GM19455 (cell line): ENCODE results near the gene PTGIS.

Experiments used
- ATAC-seq: cut with Tn5 transposase; IDR thresholded peaks from one replicate; pipeline ENCODE4 v1.9.1; 2021; ENCODE audit not compliant: unreplicated experiment

PTGIS gene

DNA sequence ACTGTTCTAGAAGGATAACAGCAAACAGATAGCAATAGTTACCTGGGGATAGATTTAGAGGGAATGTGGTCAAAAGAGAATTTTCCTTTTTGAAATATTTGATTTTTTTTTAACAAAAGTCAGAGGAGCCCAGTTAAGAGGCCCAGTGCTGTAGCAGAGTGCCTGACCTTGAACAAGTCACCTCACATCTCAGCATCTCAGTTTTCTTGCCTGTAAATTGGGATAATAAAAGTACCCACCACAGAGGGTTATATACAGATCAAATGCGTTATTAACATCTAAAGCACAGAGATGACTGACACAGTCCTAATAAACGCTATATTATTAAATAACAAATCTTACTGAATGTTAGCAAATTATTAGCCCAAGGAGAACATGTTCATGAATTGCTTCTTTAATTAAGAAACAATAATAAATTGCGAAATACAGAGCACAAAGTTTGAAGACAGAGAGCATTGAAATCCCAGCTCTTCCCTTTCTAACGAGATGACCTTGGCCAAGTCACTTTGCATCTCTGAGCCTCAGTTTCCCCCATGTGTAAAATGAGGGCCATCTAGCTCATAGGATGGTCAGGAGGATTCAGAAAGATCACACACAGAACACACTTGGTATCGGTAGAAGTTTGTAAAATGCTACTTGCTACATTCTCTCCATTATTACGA is 35.5 kb downstream of the PTGIS start:
- no peak for ATAC-seq

DNA sequence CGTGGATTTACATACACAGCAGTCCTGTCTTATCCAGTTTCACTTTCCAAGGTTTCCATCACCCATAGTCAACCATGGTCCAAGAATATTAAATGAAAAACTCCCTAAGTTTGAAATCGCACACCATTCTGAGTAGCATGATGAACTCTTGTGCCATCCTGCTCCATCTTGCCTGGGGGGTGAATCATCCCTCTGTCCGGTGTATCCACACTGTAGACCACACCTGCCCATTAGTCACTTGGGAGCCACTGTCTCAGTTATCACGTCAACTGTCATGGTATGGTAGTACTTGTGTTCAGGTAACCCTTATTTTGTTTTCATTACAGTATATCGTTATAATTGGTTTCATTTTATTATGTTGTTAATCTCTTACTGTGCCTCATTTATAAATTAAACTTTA is 38.5 kb downstream of the PTGIS start:
- ATAC-seq = no peak

DNA sequence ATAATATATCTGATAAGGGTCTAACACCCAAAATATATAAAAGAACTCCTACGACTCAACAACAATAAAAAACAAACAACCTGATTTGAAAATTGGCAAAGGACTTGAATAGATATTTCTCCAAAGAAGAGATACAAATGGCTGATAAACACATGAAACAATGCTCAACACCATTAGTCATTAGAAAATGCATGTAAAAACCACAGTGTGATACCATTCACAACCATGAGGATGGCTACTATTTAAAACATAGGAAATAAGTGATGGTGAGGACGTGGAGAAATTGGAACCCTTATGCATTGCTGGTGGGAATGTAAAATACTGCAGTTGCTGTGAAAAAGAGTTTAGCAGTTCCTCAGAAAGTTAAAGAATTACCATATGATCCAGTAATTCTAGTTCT is 41.4 kb downstream of the PTGIS start:
- ATAC-seq = no peak

DNA sequence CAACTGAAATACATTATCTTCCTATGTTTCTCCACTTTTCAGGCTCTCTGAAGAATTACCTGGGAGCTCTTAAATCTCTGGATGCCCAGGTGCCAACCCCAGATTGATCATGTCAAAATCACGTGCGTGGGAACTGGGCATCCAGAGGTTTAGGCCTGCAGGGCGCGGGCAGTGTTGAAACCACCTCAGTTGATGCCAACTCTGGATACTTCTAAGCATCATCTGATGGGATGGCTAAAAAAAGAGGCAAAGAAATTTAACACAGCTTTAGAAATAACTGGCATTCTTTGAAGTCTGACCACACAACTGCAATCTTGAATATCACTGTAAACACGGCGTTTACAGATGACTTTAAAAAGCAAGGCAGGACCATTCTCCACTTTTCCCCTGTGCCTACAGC is 41.9 kb downstream of the PTGIS start:
- no peak for ATAC-seq

DNA sequence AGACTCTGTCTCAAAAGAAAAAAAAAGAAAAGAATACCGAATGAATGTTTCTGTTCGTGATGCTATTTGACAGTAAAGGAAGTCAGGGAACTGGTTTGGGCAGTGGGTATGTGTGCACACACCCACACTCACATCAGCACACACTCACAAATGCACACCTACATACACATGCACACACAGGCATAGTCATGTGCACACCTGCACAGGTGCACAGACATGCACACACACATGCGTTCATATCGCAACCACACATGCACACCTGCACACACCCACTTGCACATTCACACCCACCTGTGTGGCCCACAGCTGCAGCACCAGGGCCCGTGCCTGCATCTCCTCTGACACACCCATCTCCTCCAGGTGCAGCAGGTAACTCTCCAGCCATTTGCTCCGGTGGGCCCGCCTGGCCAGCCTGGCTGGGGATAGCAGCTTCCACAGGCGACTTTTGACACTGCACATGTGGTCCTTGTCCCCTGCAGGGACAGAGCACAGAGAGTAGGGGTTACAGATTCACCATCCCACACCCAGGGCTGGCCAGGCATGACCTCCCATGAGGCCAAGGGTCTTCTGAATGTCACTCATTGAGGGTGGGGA is 44.1 kb downstream of the PTGIS start:
- no peak for ATAC-seq

DNA sequence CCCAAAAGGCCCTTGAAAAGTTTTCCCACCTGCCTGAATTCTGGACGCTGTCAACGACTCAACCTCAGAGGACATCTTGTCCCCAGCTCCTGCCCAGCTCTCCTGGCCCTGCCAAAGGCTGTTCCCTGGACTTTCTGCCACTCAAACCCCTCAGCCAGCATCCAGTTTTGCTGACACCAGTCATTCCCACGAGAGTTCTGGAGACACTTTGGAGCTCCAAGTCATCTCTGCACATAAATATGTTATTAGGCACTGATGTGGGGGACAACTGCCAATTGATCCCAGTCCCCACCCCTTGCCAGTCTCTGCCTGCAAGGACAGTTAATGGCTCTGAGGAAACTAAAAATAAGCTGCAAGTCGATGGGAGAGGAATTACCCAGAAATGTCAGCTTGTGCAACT is 46.6 kb downstream of the PTGIS start:
- no peak for ATAC-seq

DNA sequence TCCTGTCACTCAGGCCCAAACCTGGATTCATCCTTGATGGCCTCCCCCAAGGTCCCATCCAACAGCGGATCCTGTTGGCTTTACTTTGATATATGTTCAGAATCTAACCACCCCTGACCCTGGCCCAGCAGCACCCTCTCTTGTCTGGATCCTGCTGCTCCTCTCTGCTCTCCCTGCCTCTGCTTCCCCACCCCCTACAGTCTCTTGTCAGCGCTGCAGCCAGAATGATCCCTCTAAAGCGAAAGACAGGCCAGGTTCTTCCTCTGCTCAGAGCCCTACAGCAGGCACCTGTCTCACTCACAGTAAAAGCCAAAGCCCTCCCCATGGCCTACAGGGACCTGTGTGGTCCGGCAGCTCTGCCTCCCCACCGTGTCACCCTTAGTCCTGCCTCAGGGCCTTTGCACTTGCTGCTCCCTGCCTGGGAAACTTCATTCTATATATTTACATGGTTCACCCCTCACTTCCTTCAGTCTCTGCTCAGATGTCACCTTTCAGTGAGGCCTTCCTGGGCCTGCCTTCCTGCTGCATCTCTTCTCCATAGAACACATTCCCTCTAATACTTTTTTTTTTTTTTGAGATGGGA is 48.1 kb downstream of the PTGIS start:
- ATAC-seq = no peak

DNA sequence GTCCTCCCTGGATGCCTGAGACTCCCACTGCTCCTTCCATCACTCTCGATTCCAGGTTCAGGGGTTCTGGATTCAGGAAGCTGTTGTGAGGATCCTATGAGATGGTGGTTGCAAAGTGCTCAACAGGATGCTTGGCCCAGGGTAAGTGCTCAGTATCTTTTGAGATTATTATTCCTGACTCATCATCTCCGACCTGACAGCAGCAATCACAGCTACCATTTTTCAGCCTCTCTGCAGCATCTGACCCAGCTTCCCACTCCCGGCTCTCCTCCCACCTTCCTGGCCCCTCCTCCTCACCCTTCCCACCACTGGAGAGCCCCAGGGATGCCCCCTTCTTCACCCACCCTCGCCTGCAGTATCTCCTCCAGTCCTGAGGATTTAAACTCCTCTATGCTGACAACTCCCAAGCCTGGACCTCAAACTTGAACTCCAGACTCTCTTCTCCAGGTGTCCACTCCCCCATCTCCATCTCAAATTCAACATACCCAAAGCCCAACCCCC is 48.7 kb downstream of the PTGIS start:
- no peak for ATAC-seq

DNA sequence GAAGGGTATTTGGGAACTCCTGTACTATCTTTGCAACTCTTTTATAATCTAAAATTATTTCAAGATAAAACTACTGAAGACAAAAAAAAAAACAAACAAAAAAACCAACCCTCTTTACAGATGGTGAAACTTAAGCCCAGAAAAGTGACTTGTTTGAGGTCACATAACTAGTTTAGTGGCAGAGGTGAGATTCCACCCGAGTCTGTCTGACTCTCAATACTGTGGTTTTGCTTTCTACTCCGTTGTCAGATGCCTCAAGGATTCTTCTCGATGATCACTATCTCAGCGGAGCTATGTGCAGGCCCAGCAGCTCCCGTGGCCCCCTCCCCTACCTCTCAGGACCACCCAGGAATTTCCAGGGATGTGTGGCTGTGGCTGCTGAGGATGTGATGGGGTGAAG is 49.4 kb downstream of the PTGIS start:
- no peak for ATAC-seq

DNA sequence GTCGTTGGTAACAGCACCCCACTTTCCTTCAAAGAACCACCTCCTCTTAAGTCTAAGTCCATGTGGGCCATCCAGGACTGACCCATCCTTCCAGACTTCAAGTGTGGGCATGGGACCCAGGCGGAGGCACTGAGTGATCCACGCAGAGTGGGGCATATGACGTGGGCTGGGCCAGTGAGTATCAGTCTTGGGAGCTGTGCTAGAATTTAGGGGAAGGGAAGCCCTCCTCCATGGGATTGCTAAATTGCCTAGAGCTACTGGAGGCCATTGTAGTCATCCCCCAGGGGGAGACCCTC is 50.2 kb downstream of the PTGIS start:
- ATAC-seq = no peak

DNA sequence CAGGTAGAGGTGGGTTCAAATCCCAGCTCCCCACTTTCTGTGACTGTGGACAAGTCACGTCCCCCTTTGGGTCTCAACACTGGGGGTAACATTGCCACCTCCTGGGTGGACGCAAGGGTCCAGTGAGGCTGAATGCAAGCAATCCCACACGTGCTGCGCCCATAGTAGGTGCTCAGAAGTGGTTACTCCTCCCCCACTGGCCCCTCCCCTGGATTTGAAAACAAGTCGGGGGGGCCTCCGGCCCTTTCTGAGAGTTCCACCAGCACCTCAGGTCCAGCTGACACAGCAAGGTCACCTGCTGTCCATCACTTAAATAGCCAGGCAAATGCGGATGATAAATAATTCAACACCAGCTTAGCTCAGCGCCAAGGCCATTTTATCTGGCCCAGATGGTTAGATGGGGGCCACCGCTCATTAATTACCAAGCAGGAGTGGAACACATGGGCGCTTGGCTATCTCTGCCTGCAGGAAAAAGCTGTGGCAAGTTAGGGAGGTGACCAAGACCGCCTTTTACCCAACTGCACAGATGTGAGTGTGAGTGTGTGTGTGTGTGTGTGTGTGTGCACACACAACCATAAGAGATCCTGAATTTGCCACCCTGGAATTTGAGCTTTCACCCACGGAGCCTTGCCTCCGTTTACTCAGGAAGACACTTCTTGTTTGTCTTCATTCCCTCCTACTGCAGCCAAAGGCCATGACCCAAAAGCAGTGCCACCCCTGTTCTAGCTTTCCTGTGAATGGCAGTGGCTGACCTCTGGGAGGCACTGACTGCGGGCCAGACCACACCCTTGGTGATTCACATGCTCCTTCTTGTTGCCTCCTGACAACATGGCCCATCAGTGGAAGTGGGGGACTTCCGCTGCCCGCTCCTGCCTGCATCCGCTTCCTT is 50.8 kb downstream of the PTGIS start:
- no peak for ATAC-seq

DNA sequence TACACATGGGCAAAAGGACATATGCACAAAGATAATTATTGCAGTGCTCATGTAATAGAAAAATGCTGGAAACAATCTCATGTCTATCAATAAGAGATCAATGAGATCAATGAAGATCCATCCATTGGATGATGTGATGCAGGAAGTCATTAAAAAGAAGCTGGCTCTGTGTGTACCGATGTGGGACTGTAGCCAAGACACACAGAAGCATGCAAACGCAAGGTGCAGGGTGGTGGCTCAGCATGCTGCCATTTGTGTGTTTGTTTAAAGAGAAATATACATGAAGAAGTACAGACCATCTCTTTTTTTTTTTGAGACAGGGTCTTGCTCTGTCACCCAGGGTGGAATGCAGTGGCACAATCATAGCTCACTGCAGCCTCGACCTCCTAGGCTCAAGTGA is 52.4 kb downstream of the PTGIS start:
- ATAC-seq = no peak

DNA sequence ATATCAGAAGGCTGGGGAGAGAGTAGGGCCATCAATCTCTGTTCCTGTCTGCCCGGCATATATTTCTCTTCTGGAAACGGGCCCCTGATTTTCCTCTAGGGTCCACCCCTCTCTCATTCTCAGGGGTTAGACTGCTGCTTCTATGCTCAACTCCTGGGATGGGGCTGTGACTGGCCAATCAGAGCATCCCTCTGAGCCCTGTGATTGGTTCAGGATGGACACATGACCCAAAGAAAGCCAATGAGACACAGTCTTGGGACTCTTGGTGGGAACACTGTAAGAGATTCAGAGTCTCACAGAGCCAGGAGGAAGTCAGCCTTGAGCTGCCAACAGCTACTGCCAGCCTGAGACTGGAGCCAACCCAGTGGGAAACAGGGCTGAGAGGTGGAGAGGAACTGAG is 54.4 kb downstream of the PTGIS start:
- no peak for ATAC-seq

DNA sequence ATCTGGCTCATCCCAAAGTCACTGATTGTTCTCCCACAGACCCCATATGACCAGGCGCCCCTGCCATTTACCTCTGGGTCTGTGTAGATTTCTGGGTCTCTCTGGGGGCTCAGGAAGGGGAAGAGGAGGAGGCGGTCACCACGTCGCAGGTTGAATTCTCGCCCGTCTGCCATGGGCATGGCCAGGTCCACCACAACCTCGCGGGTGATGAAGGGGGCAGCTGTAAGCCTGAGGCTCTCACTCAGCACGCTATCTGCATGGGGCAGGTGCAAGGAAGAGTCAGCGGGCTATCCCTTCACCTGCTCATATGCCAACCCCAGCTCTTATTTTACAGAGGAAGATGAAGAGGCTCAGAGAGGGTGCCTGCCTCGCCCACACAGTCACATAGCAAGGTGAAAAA is 54.9 kb downstream of the PTGIS start:
- no peak for ATAC-seq

DNA sequence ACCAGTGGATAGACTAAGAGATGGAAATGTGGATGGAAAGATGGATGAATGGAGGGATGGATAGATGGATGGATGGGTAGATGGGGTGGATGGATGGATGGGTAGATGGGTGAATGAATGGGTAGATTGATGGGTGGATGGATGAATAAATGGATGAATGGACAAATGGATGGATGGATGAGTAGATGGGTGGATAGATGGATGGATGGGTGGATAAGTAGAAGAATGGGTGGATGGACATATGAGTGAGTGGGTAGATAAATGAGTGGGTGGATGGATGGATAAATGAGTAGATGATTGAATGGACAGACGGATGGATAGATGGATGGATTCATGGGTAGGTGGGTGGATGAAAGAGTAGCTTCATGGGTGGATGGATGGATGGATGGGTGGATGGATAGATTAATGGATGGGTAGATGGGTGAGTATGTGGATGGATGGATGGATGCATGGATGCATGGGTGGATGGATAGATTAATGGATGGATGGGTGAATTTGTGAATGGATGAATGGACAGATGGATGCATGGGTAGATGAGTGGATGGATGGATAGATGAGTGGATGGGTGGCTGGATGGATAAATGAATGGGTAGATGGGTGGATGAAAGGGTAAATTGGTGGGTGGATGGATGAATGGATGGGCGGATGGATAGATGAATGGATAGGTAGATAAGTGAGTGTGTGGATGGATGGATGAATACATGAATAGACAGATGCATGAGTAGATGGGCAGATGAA is 56.0 kb downstream of the PTGIS start:
- ATAC-seq = no peak

DNA sequence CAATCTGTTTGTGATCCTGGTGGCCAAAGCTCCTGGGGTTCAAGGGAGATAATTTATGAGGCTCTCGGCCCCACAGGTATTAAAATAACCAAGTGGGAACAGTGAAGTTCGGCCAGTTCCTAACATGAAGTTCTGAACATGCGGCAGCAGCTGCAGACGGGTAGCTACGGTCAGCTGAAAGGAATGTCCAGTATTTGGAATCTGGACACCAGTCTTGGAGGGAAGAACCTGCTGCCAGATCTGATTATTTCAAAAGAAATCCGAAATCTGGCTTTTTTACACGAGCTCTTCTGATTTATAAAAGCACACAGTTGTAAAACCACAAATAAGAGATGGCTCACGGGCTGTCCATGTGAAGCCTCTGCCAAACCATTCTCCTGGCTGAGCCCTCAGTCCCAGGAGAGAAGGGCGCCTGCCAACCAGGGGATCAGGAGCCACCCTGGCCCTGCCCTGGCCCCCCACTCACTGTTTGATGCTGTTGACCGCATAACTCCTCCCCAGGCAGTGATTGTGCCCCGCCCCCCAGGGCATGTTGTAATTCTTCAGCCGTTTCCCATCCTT is 57.3 kb downstream of the PTGIS start:
- ATAC-seq = no peak

DNA sequence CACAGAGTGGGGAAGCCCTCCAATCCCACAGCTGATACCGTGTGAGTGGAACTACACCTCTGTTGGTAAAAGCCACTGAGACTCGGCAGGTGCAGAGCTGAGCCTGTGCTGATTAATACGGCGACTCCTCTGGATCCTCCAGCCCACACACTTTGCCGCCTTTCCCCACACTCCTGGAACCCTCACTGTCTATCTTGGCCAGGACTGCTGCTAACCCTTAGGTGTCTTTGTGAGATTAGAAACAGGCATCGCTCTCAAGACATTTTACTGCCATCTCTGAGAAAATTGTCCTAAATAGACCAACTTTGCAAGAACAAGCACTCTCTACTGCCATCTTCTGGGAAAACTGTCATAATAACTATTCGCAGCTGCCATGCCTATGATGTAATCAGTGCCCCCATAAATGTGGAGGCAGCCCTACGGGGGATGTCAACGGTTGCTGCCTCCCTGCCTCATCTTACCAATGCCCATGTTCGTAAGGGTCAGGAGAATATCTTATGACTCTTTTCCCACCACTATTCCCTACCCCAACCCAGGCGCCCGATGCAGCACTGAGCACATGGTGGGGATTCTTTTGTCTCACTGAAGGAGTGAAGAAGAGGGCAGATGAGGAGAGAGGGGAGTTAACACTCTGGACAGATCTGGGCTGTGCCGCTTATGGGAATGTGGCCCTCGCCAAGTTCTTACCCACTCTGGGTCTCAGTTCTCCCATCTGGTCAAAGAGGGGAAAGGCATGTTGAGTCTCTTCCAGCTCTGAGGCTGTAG is 59.3 kb downstream of the PTGIS start:
- ATAC-seq = no peak

DNA sequence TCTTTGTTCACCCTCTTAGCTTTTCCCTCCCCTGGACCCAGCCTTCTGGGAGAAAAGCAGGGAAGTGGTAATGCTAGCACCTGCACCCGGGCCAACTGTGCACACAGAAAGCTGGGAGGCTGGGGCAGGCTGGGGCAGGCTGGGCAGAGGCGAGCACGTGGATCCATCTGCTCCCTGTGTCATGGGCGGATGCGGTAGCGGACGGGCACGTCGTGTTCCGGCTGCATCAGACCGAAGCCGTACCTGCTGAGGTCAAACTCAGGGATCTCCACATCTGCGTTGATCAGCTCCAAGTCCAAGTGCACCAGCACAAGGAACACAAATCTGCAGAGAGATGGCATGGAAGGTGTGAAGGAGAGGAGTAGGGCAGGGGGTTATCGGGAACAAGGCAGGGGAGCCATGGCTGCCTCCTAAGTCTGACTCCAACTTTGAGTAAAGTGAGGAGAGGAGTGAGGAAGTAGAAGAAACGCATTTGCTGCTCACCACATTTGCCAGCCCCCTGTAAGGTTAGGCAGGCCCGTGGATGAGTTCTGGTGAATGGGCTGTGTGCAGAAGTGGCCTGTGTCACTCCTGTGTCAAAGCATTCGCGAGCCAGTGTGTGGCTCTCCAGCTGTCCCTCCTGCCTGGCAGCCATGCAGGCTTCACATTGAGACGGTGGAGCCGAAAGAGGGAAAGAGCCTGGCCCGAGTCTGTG is 60.0 kb downstream of the PTGIS start:
- no peak for ATAC-seq

DNA sequence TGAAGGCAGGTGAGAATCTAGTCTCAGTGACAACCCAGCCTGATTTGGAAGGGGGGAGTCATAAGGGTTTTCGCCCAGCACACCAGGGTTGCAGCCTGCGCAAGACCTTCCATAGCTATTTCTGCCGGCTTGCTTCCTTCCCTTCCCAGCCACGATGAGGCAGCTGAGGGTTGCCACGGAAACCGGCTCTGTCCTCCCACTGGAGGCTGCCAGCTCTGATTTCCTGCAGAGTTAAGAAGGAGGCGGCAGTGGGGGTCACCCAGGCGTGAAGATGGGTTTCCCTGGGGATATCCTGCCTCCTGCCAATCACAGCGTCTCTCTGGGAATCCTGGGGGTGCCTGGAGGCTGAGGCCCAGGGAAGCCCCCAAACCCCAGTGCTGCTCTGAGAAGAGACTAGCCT is 62.4 kb downstream of the PTGIS start:
- ATAC-seq = no peak

DNA sequence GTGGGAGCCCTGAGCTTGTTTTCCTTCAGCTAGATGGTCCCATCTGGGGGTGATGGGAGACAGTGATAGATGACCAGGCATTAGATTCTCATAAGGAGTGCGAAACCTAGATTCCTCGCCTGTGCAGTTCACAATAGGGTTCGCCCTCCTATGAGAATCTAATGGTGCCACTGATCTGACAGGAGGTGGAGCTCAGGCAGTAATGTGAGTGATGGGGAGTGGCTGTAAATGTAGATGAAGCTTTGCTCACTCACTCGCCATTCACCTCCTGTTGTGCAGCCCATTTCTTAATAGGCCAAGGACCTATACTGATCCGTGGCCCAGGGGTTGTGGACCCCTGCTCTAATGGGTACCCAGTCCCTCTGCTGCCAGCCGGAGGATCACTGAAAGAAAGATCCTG is 64.8 kb downstream of the PTGIS start:
- ATAC-seq = no peak
